ENCODE results near the gene GPC5.

DNA sequence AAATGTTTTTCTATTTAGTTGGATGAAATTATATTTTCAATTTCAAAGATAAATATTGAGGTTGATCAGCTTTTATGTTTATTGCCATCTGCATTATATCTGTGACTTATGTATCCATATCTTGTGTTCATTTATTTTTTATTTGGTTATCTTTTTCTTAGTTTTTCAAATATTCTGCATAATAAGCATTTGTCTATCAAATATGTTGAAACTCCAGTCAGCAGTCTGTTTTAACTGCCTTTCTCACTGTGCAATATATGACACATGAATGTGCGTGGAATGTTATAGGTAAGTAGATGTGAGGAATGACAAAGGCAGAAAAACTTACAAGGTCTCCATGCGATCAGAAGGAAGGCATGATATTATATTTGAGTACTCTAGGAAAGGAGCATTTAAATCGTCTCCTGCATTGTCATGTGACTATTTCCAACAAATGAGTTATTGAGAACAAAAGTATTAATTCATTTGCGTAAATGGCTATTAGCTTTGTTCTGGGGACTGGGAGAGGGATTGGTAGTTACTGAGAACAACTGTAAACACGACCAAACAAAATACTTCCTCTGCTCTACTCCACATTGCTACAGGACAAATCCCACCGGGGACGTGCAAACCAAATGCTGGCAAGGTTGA is 318.1 kb downstream of the GPC5 start:
- TF ChIP-seq SP3 (tag by site-specific recombination; IDR thresholded peaks at IDR 0.05) (no peak), ZNF747 (tag by site-specific recombination; IDR thresholded peaks at IDR 0.05) (no peak), YY1 (tag by site-specific recombination; IDR thresholded peaks at IDR 0.05) (no peak), KLF16 (tag by site-specific recombination; IDR thresholded peaks at IDR 0.05) (no peak), ZNF529 (tag by site-specific recombination; IDR thresholded peaks at IDR 0.05; ENCODE audit: insufficient replicate concordance) (no peak)
- TF ChIP-seq, protein P1, sequence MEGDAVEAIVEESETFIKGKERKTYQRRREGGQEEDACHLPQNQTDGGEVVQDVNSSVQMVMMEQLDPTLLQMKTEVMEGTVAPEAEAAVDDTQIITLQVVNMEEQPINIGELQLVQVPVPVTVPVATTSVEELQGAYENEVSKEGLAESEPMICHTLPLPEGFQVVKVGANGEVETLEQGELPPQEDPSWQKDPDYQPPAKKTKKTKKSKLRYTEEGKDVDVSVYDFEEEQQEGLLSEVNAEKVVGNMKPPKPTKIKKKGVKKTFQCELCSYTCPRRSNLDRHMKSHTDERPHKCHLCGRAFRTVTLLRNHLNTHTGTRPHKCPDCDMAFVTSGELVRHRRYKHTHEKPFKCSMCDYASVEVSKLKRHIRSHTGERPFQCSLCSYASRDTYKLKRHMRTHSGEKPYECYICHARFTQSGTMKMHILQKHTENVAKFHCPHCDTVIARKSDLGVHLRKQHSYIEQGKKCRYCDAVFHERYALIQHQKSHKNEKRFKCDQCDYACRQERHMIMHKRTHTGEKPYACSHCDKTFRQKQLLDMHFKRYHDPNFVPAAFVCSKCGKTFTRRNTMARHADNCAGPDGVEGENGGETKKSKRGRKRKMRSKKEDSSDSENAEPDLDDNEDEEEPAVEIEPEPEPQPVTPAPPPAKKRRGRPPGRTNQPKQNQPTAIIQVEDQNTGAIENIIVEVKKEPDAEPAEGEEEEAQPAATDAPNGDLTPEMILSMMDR (tag by site-specific recombination; IDR thresholded peaks at IDR 0.05): no peak
- TF ChIP-seq, protein P2, sequence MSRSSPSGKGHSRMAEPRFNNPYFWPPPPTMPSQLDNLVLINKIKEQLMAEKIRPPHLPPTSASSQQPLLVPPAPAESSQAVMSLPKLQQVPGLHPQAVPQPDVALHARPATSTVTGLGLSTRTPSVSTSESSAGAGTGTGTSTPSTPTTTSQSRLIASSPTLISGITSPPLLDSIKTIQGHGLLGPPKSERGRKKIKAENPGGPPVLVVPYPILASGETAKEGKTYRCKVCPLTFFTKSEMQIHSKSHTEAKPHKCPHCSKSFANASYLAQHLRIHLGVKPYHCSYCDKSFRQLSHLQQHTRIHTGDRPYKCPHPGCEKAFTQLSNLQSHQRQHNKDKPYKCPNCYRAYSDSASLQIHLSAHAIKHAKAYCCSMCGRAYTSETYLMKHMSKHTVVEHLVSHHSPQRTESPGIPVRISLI (tag by site-specific recombination; IDR thresholded peaks at IDR 0.05): no peak

Measured in HEK293 (cell line).